Measurements from ENCODE around the gene NHERF1. TPM values are rescaled to one million over a fixed set of nuclear protein-coding genes. Genes with fewer than 3 reads are reported as not detected.

Gene NHERF1
- total RNA-seq, 1 experiment from 2014 or later = 75.0 TPM

GRCh38 chr17:74737299-74738050 is 11.0 kb upstream of the NHERF1 start:
- Histone ChIP-seq H3K4me2 (ENCODE audit: low read length) (peak overlapping the region; percentile 38), H3K9me2 (replicated peaks; ENCODE audit: low read length) (no peaks in the 10 kb centered on the region), H3K36me3 (ENCODE audit: low read depth, low read length) (no peaks in the 10 kb centered on the region), H3K9ac (ENCODE audit: low read length) (no peak overlapping the region), H3K4me1 (ENCODE audit: insufficient read depth, low read length) (peaks cover 22% of the 10 kb centered on the region), H3K27ac (ENCODE audit: low read length) (no peak overlapping the region), H3F3A (ENCODE audit: low read length, unreplicated experiment) (no peaks in the 10 kb centered on the region), H3K27me3 (ENCODE audit: low read length) (peaks cover 60% of the 10 kb centered on the region), H3K4me3 (ENCODE audit: low read length) (no peak overlapping the region), H2AFZ (ENCODE audit: low read length) (no peak overlapping the region), H4K20me1 (ENCODE audit: low read length) (no peaks in the 10 kb centered on the region), H3K79me2 (ENCODE audit: low read length) (no peaks in the 10 kb centered on the region), H3K9me3 (ENCODE audit: low read length) (no peaks in the 10 kb centered on the region)
- no TSS peak for BruUV-seq (replicated peaks)
- ATAC-seq = no peak; the same call in 1 of the 2 replicates
- intact Hi-C loops (cut with micrococcal nuclease) = no loop called here
- ChIA-PET CTCF (interaction anchor here (0.6 to 3.5 kb wide), 3 partner anchors 39 to 194 kb away, joined by 3 to 53 read pairs (median 5); partner anchors contain the start of gene NAT9), POLR2A (ENCODE audit: unreplicated experiment) (no interaction called here)
- TF ChIP-seq CTCF (conservative IDR thresholded peaks at IDR 0.05; ENCODE audit: low read depth, low read length) = peak; percentile 54; the same call in 1 of the 2 replicates
- TF ChIP-seq EZH2phosphoT487 (IDR thresholded peaks at IDR 0.05; ENCODE audit: borderline replicate concordance, low read length) = no peak
- TF ChIP-seq EZH2 (IDR thresholded peaks at IDR 0.05; ENCODE audit: low read length, unreplicated experiment) = no peak
- peak; percentile 28 for DNase-seq

- Histone ChIP-seq H3K79me2 (ENCODE audit: low read length) (no peaks in the 10 kb centered on the region), H3F3A (ENCODE audit: low read length, unreplicated experiment) (no peaks in the 10 kb centered on the region), H3K27me3 (ENCODE audit: low read length) (peaks cover 60% of the 10 kb centered on the region), H3K4me1 (ENCODE audit: insufficient read depth, low read length) (peaks cover 22% of the 10 kb centered on the region), H3K27ac (ENCODE audit: low read length) (no peak overlapping the region), H3K9ac (ENCODE audit: low read length) (no peak overlapping the region), H3K9me3 (ENCODE audit: low read length) (no peaks in the 10 kb centered on the region), H3K36me3 (ENCODE audit: low read depth, low read length) (no peaks in the 10 kb centered on the region), H4K20me1 (ENCODE audit: low read length) (no peaks in the 10 kb centered on the region), H2AFZ (ENCODE audit: low read length) (no peak overlapping the region), H3K9me2 (replicated peaks; ENCODE audit: low read length) (no peaks in the 10 kb centered on the region), H3K4me3 (ENCODE audit: low read length) (no peak overlapping the region), H3K4me2 (ENCODE audit: low read length) (peak overlapping the region; percentile 38)
- CTCF ChIA-PET = interaction anchor here (0.6 to 3.5 kb wide), 2 partner anchors 81 to 202 kb away, joined by 3 to 53 read pairs; no protein-coding TSS in a partner anchor
- DNase-seq (peak; percentile 49), ATAC-seq (peak; percentile 57)
- BruUV-seq (replicated peaks) = no TSS peak
- POLR2A ChIA-PET (ENCODE audit: unreplicated experiment) = interaction anchor here (0.5 kb wide), 1 partner anchor 30 kb away, joined by 4 read pairs; no protein-coding TSS in a partner anchor
- TF ChIP-seq EZH2 (IDR thresholded peaks at IDR 0.05; ENCODE audit: low read length, unreplicated experiment) (no peak), CTCF (conservative IDR thresholded peaks at IDR 0.05; ENCODE audit: low read depth, low read length) (no peak), EZH2phosphoT487 (IDR thresholded peaks at IDR 0.05; ENCODE audit: borderline replicate concordance, low read length) (no peak)
- intact Hi-C loops (cut with micrococcal nuclease) = no loop called here
These were observed 10.1 kb upstream of the NHERF1 start for GRCh38 chr17:74738051-74738996.
